ENCODE results near the gene MBTPS1.

DNA sequence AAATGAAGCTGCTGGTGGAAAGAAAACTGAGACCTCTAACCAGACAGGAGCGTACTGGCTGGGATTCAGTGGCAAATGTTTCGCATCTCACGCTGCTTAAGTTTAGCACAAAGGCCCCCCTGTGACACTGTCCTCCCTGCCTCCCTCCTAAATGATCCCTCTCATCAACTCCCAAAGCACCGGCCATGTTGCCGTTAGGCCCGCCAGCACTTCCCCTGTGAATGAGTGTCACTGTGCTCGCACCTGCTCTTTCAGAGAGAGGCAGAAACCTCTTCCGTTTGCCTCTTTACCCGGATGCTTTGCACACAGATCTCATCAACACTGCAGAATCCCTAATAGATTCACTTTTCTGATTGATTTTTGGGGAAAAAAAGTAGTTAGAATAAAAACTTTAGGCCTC, 26.5 kb downstream of the MBTPS1 start:
- TF ChIP-seq POLR2A (IDR thresholded peaks at IDR 0.05; ENCODE audit: low read depth, low read length) (no peak), POLR2AphosphoS5 (IDR thresholded peaks at IDR 0.05; ENCODE audit: low read depth, low read length) (no peak)
